Hepatocyte (in vitro differentiated cells): ENCODE results near the gene SAPCD2.

Source experiments
- EZH2 ChIP-seq: fragments of 200-600 bp; sonication (generic); IDR thresholded peaks from 2 replicates; pipeline ENCODE4 v1.6.1; 2016; ENCODE audit warnings: antibody characterized with exemption, mild to moderate bottlenecking, borderline replicate concordance
- TF ChIP-seq, protein P1 (sequence below): fragments of 200-600 bp; sonication (generic); IDR thresholded peaks from 2 replicates; pipeline ENCODE4 v1.5.1; 2016; ENCODE audit warnings: antibody characterized with exemption, mild to moderate bottlenecking; ENCODE audit not compliant: poor library complexity

GRCh38 chr9:137034709-137035506 lies 35.4 kb downstream of the SAPCD2 start:
- TF ChIP-seq, protein P1, sequence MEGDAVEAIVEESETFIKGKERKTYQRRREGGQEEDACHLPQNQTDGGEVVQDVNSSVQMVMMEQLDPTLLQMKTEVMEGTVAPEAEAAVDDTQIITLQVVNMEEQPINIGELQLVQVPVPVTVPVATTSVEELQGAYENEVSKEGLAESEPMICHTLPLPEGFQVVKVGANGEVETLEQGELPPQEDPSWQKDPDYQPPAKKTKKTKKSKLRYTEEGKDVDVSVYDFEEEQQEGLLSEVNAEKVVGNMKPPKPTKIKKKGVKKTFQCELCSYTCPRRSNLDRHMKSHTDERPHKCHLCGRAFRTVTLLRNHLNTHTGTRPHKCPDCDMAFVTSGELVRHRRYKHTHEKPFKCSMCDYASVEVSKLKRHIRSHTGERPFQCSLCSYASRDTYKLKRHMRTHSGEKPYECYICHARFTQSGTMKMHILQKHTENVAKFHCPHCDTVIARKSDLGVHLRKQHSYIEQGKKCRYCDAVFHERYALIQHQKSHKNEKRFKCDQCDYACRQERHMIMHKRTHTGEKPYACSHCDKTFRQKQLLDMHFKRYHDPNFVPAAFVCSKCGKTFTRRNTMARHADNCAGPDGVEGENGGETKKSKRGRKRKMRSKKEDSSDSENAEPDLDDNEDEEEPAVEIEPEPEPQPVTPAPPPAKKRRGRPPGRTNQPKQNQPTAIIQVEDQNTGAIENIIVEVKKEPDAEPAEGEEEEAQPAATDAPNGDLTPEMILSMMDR, result peak; percentile 88
- no peak for TF ChIP-seq EZH2
